ENCODE measurements around the gene DENND2A. TPM values are rescaled to one million over a fixed set of nuclear protein-coding genes. Genes with fewer than 3 reads are reported as not detected.

The DENND2A gene
- total RNA-seq, 1 experiment from 2014 or later: 7.3 TPM

- no peak overlapping the region for H3K4ac ChIP-seq (ENCODE audit: low read depth, low read length)
- no peak overlapping the region for H3K9ac ChIP-seq (ENCODE audit: extremely low read depth, insufficient read length, low read length)
- no peak overlapping the region for H3K4me3 Mint-ChIP-seq
- no peaks in the 10 kb centered on the region; the same call in 1 of the 2 replicates for H3K27me3 Mint-ChIP-seq (ENCODE audit: low read depth)
- no peak overlapping the region for H4K5ac ChIP-seq (ENCODE audit: insufficient read length, low read depth, low read length)
- no peak overlapping the region for H2BK5ac ChIP-seq (ENCODE audit: insufficient read length, low read length)
- no peak for DNase-seq
- H3K14ac ChIP-seq (ENCODE audit: insufficient read depth, low read length): no peak overlapping the region
- H3K23me2 ChIP-seq (ENCODE audit: insufficient read length, low read depth, low read length, poor library complexity, severe bottlenecking): no peaks in the 10 kb centered on the region
- H2BK120ac ChIP-seq (ENCODE audit: low read depth, low read length, poor library complexity, severe bottlenecking): no peak overlapping the region
- no peaks in the 10 kb centered on the region for H3K4me1 ChIP-seq (ENCODE audit: insufficient read depth, low read length)
- no peaks in the 10 kb centered on the region for H3K27me3 ChIP-seq (ENCODE audit: insufficient read depth, low read length)
- no peak overlapping the region for H3K27ac ChIP-seq (ENCODE audit: insufficient read length, low read depth, low read length)
- H2BK15ac ChIP-seq (ENCODE audit: low read depth, low read length): no peak overlapping the region
- no peaks in the 10 kb centered on the region for H3K79me1 ChIP-seq (ENCODE audit: insufficient read depth, low read depth, low read length, poor library complexity, severe bottlenecking)
- no peak overlapping the region for H2AK5ac ChIP-seq (ENCODE audit: insufficient read length, low read length)
- H3K9me3 Mint-ChIP-seq: no peaks in the 10 kb centered on the region
- TF ChIP-seq CTCF (conservative IDR thresholded peaks at IDR 0.05): no peak
- H2BK12ac ChIP-seq (ENCODE audit: insufficient read length, low read depth, low read length): no peak overlapping the region
- no peak overlapping the region for H3T11ph ChIP-seq (ENCODE audit: low read length)
- peaks cover 0 to 14% (median 3%) of the 10 kb centered on the region in 3 experiments; a peak in 4 of 7 replicates for H3K36me3 Mint-ChIP-seq (ENCODE audit: insufficient read depth in 1 of 3, low read depth in 3 of 3)
- peaks cover 0 to 7% of the 10 kb centered on the region in 2 experiments; a peak in 2 of 4 replicates for H3K4me1 Mint-ChIP-seq
- whole genome bisulfite sequencing (ENCODE audit: extremely low coverage, insufficient read length, low lambda C conversion rate): no CpG with 5 or more reads among the region's 11 CpGs
- H3K9me3 ChIP-seq (ENCODE audit: control insufficient read depth, low read depth, low read length): no peaks in the 10 kb centered on the region
- H3K23ac ChIP-seq (ENCODE audit: insufficient read length, low read depth, low read length): no peak overlapping the region
- H3K4me2 ChIP-seq (ENCODE audit: insufficient read depth, insufficient read length, low read length): no peak overlapping the region
- peak overlapping the region in 1 of 3 experiments; percentile 39; a peak in 1 of 7 replicates for H3K27ac Mint-ChIP-seq
- H2AFZ ChIP-seq (ENCODE audit: low read length): no peak overlapping the region
- H3K56ac ChIP-seq (ENCODE audit: insufficient read length, low read depth, low read length): no peak overlapping the region
- no peak overlapping the region for H2BK20ac ChIP-seq (ENCODE audit: low read depth, low read length, poor library complexity, severe bottlenecking)
- no peak overlapping the region for H4K8ac ChIP-seq (replicated peaks; ENCODE audit: insufficient read length, low read depth, low read length)
- no peak overlapping the region for H3K18ac ChIP-seq (ENCODE audit: insufficient read length, low read depth, low read length)
- no peak overlapping the region for H4K91ac ChIP-seq (ENCODE audit: insufficient read length, low read depth, low read length)
- H3K79me2 ChIP-seq (ENCODE audit: insufficient read depth, low read length): no peaks in the 10 kb centered on the region
- no peaks in the 10 kb centered on the region for H4K20me1 ChIP-seq (ENCODE audit: control insufficient read depth, insufficient read depth, insufficient read length)
These were observed 46.3 kb upstream of the DENND2A start for GRCh38 chr7:140686921-140687320.
